Loucy (cell line): ENCODE data around the gene GFRA1.

ENCODE experiments used
- H2AFZ ChIP-seq: fragments of 200-600 bp; sonication (generic); 2 replicates; pipeline ENCODE4 v1.6.0; 2016; ENCODE audit warnings: antibody characterized with exemption, mild to moderate bottlenecking, low read length, moderate library complexity
- H3F3A ChIP-seq: fragments of 200-600 bp; 2 replicates; pipeline ENCODE4 v1.6.0; 2016; ENCODE audit warnings: antibody characterized with exemption, low read depth, mild to moderate bottlenecking
- H3K27me3 ChIP-seq: fragments of 200-600 bp; sonication (generic); 2 replicates; pipeline ENCODE4 v1.6.1; 2014; ENCODE audit warnings: low read length, mild to moderate bottlenecking; ENCODE audit not compliant: insufficient read depth, poor library complexity, severe bottlenecking
- H3K36me3 ChIP-seq: fragments of 200-600 bp; sonication (generic); 2 replicates; pipeline ENCODE4 v1.6.1; 2016; ENCODE audit warnings: low read length; ENCODE audit not compliant: insufficient read depth
- H3K4me1 ChIP-seq: fragments of 200-600 bp; sonication (generic); 2 replicates; pipeline ENCODE4 v1.5.1; 2014; ENCODE audit warnings: low read length, mild to moderate bottlenecking; ENCODE audit not compliant: insufficient read depth, poor library complexity, severe bottlenecking
- H3K4me2 ChIP-seq: fragments of 200-600 bp; sonication (generic); 2 replicates; pipeline ENCODE4 v1.6.0; 2014; ENCODE audit warnings: antibody characterized with exemption, low read length, low read depth, mild to moderate bottlenecking; ENCODE audit not compliant: poor library complexity, severe bottlenecking
- H3K4me3 ChIP-seq: fragments of 200-600 bp; sonication (generic); 2 replicates; pipeline ENCODE4 v1.5.1; 2014; ENCODE audit warnings: low read length, mild to moderate bottlenecking, mixed read lengths; ENCODE audit not compliant: poor library complexity, severe bottlenecking
- H3K79me2 ChIP-seq: fragments of 200-600 bp; sonication (generic); 2 replicates; pipeline ENCODE4 v1.6.1; 2014; ENCODE audit warnings: low read length; ENCODE audit not compliant: insufficient read depth
- H3K9ac ChIP-seq: fragments of 200-600 bp; sonication (generic); 2 replicates; pipeline ENCODE4 v1.6.0; 2014; ENCODE audit warnings: mild to moderate bottlenecking, low read depth, low read length, moderate library complexity; ENCODE audit not compliant: poor library complexity, severe bottlenecking
- H3K9me2 ChIP-seq: fragments of 200-600 bp; sonication (generic); replicated peaks from 2 replicates; pipeline ENCODE4 v1.6.1; 2016; ENCODE audit warnings: low read depth, low read length, mixed read lengths
- H3K9me3 ChIP-seq: fragments of 200-600 bp; sonication (generic); 2 replicates; pipeline ENCODE4 v1.6.1; 2014; ENCODE audit warnings: mild to moderate bottlenecking, antibody characterized with exemption, low read length, low read depth; ENCODE audit not compliant: insufficient read depth
- H4K20me1 ChIP-seq: fragments of 200-600 bp; sonication (generic); 2 replicates; pipeline ENCODE4 v1.6.0; 2014; ENCODE audit warnings: antibody characterized with exemption, low read length, mild to moderate bottlenecking; ENCODE audit not compliant: insufficient read depth, poor library complexity, severe bottlenecking
- EZH2phosphoT487 ChIP-seq: fragments of 200-600 bp; IDR thresholded peaks from 2 replicates; pipeline ENCODE4 v1.6.1; 2018; ENCODE audit warnings: antibody characterized with exemption, mild to moderate bottlenecking, moderate library complexity, borderline replicate concordance
- TF ChIP-seq, protein P1 (sequence below): fragments of 200-600 bp; sonication (generic); conservative IDR thresholded peaks from 2 replicates; pipeline ENCODE4 v1.5.1; 2014; ENCODE audit warnings: mild to moderate bottlenecking, antibody characterized with exemption, low read length

GFRA1 gene

GRCh38 chr10:116198676-116199035 is 74.3 kb downstream of the GFRA1 start:
- peak overlapping the region; percentile 64 for H3K9ac ChIP-seq
- no peaks in the 10 kb centered on the region for H3K9me2 ChIP-seq
- TF ChIP-seq, protein P1, sequence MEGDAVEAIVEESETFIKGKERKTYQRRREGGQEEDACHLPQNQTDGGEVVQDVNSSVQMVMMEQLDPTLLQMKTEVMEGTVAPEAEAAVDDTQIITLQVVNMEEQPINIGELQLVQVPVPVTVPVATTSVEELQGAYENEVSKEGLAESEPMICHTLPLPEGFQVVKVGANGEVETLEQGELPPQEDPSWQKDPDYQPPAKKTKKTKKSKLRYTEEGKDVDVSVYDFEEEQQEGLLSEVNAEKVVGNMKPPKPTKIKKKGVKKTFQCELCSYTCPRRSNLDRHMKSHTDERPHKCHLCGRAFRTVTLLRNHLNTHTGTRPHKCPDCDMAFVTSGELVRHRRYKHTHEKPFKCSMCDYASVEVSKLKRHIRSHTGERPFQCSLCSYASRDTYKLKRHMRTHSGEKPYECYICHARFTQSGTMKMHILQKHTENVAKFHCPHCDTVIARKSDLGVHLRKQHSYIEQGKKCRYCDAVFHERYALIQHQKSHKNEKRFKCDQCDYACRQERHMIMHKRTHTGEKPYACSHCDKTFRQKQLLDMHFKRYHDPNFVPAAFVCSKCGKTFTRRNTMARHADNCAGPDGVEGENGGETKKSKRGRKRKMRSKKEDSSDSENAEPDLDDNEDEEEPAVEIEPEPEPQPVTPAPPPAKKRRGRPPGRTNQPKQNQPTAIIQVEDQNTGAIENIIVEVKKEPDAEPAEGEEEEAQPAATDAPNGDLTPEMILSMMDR, result no peak
- no peak for TF ChIP-seq EZH2phosphoT487
- peaks cover 10% of the 10 kb centered on the region for H3K9me3 ChIP-seq
- peaks cover 3% of the 10 kb centered on the region; the same call in 1 of the 2 replicates for H3F3A ChIP-seq
- peaks cover 75% of the 10 kb centered on the region for H3K79me2 ChIP-seq
- no peaks in the 10 kb centered on the region for H3K27me3 ChIP-seq
- no peak overlapping the region for H3K4me3 ChIP-seq
- no peak overlapping the region for H2AFZ ChIP-seq
- peaks cover 69% of the 10 kb centered on the region for H3K4me1 ChIP-seq
- H3K4me2 ChIP-seq, result peak overlapping the region; percentile 59
- H4K20me1 ChIP-seq, result no peaks in the 10 kb centered on the region
- peaks cover 11% of the 10 kb centered on the region for H3K36me3 ChIP-seq

- peaks cover 75% of the 10 kb centered on the region for H3K79me2 ChIP-seq
- H3K9me2 ChIP-seq, result no peaks in the 10 kb centered on the region
- H3K9ac ChIP-seq, result peak overlapping the region; percentile 64
- peak overlapping the region; percentile 59 for H3K4me2 ChIP-seq
- no peak for TF ChIP-seq EZH2phosphoT487
- TF ChIP-seq, protein P1, result no peak
- H3K4me3 ChIP-seq, result peak overlapping the region; percentile 24
- H3F3A ChIP-seq, result peaks cover 3% of the 10 kb centered on the region; the same call in 1 of the 2 replicates
- no peaks in the 10 kb centered on the region for H3K27me3 ChIP-seq
- H2AFZ ChIP-seq, result no peak overlapping the region
- H3K4me1 ChIP-seq, result peaks cover 68% of the 10 kb centered on the region
- peaks cover 11% of the 10 kb centered on the region for H3K36me3 ChIP-seq
- no peaks in the 10 kb centered on the region for H4K20me1 ChIP-seq
- H3K9me3 ChIP-seq, result peaks cover 10% of the 10 kb centered on the region
Measured at GRCh38 chr10:116197946-116198675, 74.9 kb downstream of the GFRA1 start.

DNA sequence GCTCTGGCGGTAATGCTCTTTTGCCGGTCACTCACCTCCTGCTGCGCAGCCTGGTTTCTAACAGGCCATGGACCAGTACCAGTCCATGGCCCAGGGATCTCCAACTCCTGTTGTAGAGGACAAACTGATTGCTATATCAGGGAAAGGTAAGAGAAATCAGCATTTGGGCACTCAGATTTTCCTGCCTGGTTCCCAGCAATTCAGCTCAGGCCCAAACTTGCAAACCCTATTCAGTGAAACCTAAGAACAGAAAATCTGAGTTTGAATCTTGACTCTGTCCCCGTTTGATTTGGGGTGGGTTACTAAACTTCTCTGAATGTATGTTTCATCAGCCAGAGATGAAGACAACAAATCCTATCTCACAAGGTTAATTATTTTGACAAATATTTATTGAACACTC is 77.4 kb downstream of the GFRA1 start:
- Histone ChIP-seq H4K20me1 (no peaks in the 10 kb centered on the region), H3K27me3 (no peaks in the 10 kb centered on the region), H3K79me2 (peaks cover 59% of the 10 kb centered on the region), H3F3A (peaks cover 3% of the 10 kb centered on the region; the same call in 1 of the 2 replicates), H3K4me1 (peaks cover 65% of the 10 kb centered on the region), H3K9me3 (peaks cover 10% of the 10 kb centered on the region), H3K9me2 (no peaks in the 10 kb centered on the region), H3K4me2 (no peak overlapping the region), H2AFZ (no peak overlapping the region), H3K36me3 (peaks cover 11% of the 10 kb centered on the region), H3K9ac (no peak overlapping the region), H3K4me3 (no peak overlapping the region)
- no peak for TF ChIP-seq EZH2phosphoT487
- TF ChIP-seq, protein P1, result no peak
